Measurements from ENCODE around the gene MTF1. TPM values are rescaled to one million over a fixed set of nuclear protein-coding genes. Genes with fewer than 3 reads are reported as not detected.
"Not testable (repeated sequence)": the region's sequence is repeated elsewhere in the genome, so short reads cannot be mapped to it uniquely, and the experiment has no call there.

Gene MTF1
- total RNA-seq, result 6.6 TPM

DNA sequence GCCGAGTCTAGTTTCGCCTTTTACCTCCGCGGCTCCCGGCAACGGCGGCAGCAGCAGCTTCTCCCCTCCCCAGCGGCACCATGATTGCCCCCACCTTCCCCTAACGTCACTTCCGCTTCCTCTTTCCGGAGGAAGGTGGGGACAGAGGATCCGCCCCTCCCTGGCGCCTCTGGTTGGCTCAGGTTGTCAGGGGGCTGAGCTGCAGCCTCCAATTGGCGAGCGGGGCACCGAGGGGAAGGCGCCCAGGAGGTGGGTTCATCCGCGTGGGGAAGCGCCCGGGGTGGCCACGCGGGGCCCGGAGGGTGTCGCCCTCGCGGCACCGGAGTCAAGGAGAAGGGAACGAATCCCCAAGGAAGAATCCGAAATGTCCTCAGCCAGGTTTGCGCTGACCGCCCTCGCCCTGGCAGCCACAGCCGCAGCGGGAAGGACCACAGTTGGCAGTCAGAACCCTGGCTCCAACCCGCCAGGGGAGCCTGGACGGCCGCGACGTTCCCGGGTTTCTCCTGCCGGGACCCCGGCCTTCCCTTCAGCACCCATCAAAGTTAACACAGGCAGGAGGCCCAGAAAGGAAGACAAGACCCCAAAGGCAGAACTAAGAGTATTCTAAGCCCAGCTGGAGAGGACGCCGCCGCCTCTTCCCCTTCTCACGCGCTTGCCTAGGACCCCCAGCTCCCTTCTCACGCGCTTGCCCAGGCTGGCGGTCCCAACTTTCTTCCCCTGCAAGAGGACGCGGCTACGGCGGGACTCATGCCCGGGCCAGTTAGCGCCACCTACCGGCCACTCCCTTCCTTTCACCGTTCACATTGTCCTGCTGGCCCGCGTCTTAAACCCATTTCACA lies at the start of gene MTF1:
Gene MTF1, minus strand, starts transcription at position 86 of the 839 bp plus-strand sequence. CDS start 1,934 bp downstream, outside the sequence.
- ATAC-seq (peak; percentile 98), DNase-seq (ENCODE audit: low spot score) (peak; percentile 98)

- not testable (repeated sequence) for DNase-seq (ENCODE audit: low spot score); ATAC-seq
Measured at GRCh38 chr1:37908531-37908930, 49.1 kb upstream of the MTF1 start.

DNA sequence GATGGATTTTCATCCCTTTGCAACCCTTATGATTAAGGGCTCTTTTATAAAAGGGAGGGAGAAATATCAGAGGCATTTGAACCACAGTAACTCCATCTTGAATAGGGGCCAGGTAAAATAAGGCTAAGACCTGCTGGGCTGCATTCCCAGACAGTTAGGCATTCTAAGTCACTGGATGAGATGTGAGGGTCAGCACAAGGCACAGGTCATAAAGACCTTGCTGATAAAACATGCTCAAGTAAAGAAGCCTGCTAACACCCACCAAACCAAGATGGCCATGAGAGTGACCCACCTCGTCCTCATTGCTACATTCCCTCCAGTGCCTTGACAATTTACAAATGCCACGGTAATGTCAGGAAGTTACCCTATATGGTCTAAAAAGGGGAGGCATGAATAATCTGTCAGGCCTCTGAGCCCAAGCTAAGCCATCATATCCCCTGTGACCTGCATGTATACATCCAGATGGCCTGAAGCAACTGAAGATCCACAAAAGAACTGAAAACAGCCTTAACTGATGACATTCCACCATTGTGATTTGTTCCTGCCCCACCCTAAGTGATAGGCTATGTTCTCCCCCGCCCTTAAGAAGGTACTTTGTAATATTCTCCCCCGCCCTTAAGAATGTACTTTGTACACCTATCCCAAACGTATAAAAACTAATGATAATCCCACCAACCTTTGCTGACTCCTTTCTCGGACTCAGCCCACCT lies 48.2 kb upstream of the MTF1 start:
- DNase-seq (ENCODE audit: low spot score); ATAC-seq: not testable (repeated sequence)

GRCh38 chr1:37906591-37906990 lies 47.2 kb upstream of the MTF1 start:
- not testable (repeated sequence) for DNase-seq (ENCODE audit: low spot score); ATAC-seq

GRCh38 chr1:37905727-37906126 lies 46.3 kb upstream of the MTF1 start:
- DNase-seq (ENCODE audit: low spot score) (no peak), ATAC-seq (no peak)

DNA sequence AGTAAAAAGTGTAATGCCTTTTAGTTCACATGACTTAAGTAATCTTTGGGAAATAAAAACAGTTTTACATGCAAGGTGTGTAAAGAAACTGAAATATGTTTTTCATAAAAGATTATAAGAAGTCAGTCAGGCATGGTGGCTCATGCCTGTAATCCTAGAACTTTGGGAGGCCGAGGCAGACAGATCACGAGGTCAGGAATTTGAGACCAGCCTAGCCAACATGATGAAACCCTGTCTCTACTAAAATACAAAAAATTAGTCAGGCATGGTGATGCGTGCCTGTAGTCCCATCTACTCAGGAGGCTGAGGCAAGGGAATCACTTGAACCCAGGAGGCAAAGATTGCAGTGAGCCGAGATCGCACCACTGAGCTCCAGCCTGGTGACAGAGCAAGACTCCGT lies 44.5 kb upstream of the MTF1 start:
- not testable (repeated sequence) for DNase-seq (ENCODE audit: low spot score); ATAC-seq

- DNase-seq (ENCODE audit: low spot score) (no peak), ATAC-seq (no peak)
Measured at GRCh38 chr1:37902983-37903382, 43.6 kb upstream of the MTF1 start.

GRCh38 chr1:37901893-37902225 lies 42.5 kb upstream of the MTF1 start:
- DNase-seq (ENCODE audit: low spot score), result no peak
- ATAC-seq, result no peak

- no peak for DNase-seq (ENCODE audit: low spot score)
- ATAC-seq, result peak; percentile 25
Measured at GRCh38 chr1:37901191-37901892, 42.0 kb upstream of the MTF1 start.

DNA sequence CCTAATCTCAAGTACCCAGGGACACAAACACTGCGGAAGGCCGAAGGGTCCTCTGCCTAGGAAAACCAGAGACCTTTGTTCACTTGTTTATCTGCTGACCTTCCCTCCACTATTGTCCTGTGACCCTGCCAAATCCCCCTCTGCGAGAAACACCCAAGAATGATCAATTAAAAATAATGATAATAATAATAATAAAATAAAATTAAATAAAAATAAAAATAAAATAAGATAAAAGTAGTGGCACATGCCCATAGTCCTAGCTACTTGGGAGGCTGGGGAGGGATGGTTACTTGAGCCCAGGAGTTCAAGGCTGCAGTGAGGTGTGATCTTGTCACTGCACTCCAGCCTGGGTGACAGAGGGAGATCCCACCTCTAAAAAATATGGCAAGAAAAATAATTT lies 38.2 kb upstream of the MTF1 start:
- DNase-seq (ENCODE audit: low spot score); ATAC-seq: not testable (repeated sequence)

DNA sequence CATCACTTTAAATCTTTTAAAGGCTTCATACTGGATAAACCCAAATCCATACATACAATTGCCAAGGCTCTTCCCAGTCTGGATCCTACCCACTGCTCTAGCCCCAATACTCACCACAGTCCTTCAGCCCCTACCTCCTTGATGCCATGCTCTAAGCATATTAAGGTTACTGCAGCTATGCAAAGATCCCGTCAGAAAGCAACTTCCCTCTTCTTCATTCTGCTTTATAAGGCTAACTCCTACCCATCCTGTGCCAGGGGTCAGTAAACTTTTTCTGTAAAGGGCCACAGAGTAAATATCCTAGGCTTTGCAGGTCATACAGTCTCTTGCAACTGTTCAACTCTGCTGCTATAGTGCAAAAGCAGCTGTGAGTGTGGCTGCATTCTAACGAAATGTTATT lies 34.3 kb upstream of the MTF1 start:
- DNase-seq (ENCODE audit: low spot score) (no peak), ATAC-seq (peak; percentile 36)

GRCh38 chr1:37892151-37893047 lies 33.0 kb upstream of the MTF1 start:
- no peak for DNase-seq (ENCODE audit: low spot score)
- ATAC-seq, result no peak

DNA sequence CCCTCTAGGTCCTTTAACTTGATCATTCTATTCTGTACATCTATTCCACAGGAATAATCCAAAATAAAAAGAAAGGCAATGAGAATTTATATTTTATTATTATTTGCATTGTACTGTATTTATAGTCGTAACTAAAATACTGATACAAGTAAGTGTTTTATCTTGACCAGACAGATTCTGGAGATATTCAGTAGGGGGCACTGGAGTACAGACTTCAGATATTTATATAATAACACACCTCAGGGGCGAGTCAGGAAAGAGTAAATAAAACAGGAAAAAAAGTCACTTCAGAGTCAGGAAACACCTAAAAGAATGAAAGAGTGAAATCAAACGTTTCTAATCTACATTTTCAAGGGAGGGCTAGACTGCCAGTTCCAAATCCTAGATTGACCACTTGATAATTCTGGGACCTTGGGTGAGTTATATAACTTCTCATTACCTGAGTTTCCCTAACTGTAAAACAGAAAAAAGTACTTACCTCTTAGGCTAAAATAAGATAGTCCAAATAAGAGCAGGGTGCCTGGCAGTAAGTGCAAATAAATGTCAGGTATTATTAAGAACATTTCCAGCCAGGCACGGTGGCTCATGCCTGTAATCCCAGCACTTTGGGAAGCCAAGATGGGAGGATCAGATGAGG lies 31.1 kb upstream of the MTF1 start:
- DNase-seq (ENCODE audit: low spot score) (no peak), ATAC-seq (peak; percentile 85)

GRCh38 chr1:37888022-37888700 lies 28.8 kb upstream of the MTF1 start:
- ATAC-seq (no peak), DNase-seq (ENCODE audit: low spot score) (no peak)

DNA sequence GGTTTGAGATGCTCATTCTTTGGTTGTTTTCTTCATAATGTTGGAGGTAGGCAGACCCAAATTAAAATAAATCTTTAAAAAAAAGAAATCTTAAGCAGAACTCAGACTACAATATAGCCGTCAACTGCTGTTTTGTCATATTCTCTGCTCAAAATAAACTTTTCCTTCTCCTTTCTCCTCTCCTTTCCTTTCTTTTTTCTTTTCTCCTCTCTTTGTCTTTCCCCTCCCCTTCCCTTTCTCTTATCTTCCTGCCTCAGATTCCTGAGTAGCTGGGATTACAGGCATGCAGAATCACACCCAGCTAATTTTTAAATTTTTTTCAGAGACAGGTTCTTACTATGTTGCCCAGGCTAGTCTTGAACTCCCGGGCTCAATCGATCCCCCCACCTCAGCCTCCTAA lies 24.8 kb upstream of the MTF1 start:
- DNase-seq (ENCODE audit: low spot score) (no peak), ATAC-seq (no peak)

DNA sequence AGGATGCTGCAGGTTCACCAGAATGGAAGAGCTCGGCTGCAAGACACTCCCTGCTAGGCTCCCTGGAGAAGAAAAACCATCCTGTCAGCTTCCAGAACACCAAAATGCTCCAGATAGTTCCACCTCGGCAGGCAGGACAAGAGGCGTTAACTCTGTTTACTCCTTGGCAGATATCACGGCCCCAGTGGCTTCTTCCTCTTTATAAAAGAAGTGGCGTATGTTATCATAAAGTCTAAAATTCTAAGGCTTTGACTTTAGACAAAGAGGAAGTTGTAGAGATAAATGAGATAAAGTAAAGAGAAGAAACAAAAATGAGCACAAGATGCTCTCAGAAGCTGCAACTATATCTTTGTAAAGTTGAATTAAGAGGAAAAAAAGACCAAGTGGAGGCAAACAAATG lies 24.3 kb upstream of the MTF1 start:
- DNase-seq (ENCODE audit: low spot score), result no peak
- ATAC-seq, result no peak

DNA sequence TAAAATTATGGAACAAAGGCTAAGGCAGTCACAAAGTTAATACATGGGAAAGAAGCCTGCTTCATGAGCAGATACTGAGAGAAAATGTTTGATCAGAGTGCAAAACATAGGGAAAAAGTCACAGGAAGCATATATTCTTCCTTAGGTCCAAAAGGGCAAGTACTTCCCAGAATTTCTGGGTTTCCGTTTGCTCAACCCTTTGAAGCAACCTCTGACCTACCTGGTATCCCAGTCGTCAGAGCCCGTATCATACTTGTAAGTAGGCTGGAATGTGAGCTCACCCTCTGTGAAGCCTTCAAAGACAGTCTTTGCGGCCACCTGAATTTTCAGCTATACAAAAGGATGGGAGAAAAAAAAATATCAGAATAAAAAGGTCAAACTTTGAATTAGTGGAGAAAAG lies 20.5 kb upstream of the MTF1 start:
- no peak for ATAC-seq
- no peak for DNase-seq (ENCODE audit: low spot score)

DNA sequence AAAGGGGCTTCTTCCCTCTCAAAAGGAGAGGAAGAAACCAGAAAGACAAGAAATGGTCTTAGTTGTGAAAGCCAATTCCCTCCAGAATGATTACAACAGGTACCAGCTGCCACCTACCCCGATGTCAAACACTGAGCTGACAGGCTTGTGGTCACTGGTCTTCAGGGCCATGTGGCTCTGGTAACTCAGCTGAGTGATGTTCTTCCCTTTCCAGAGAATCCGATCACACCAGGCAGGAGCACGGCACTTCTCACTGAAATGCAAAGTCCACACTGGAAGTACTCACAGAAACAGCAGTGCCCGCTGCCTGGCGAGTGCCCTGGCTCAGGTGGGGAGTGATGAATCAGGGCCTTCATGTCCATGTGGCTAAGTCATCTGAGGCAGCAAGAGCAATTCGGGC lies 18.7 kb upstream of the MTF1 start:
- ATAC-seq (peak; percentile 33), DNase-seq (ENCODE audit: low spot score) (no peak)

- ATAC-seq (no peak), DNase-seq (ENCODE audit: low spot score) (no peak)
Measured at GRCh38 chr1:37875833-37876232, 16.4 kb upstream of the MTF1 start.

DNA sequence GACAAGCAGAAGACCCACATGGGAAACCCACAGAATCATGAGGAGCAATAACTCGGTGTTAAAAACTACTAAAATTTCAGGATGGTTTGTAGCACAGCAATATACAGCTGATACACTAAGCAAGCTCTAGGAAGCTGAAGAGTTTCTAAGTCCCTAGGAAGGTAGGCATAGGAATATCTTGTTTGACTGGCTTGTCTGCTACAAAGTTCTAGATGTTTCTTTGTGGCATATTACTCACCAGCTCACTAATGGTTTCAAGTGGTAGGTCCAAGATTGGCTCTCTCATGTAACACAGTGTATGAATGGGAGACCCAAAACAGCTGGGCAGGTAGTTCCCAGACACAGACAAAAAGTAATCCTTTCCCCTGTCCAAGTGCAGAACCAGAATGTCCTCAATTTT lies 13.3 kb upstream of the MTF1 start:
- DNase-seq (ENCODE audit: low spot score) (no peak), ATAC-seq (no peak)

Measured in left lobe of liver (tissue), 2 donors.